ENCODE data around the gene MPPED1. TPM values are rescaled to one million over a fixed set of nuclear protein-coding genes. Genes with fewer than 3 reads are reported as not detected.

MPPED1 gene
- total and polyA plus RNA-seq, 2 of the 13 experiments (the other 11 are each of a cell fraction or from before 2014, with no cell fraction given): 0.77 TPM; not detected in 1

DNA sequence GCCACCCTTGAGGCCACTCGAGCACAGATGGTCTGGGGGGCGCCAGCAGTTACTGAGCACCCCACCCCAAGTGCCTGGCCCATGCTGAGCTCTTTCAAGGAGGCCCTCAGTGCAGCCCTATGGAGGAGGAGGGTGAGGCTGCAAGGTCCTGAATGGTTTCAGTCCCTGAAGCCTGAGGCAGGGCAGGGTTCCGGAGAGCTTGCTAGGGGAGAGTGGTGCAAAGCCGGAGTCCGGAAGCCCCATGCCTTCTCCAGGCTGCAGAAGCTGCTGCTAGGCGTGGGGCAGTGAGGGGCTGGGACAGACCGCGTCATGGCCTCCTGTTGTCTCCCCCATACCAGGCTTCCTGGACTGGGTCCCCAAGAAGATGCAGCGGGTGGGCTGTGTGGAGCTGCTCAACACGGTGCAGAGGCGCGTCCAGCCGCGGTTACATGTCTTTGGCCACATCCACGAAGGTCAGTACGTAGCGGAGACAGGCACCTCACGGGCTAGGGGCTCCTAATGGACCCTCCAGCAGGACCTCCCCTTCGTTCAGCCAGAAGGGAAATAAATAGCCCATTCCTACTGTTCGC is 90.6 kb downstream of the MPPED1 start:
- no peaks in the 10 kb centered on the region for H3K9me3 ChIP-seq (ENCODE audit: low read length)
- no peak for ATAC-seq
- WGBS (ENCODE audit: low lambda C conversion rate): 41% methylated on average over 18 of the region's 20 CpGs

More for the DNA sequence above, 90.6 kb downstream of the MPPED1 start:
- in situ Hi-C loops (cut with HindIII; ENCODE audit: extremely low pct_ligation_motif_present, low pct_unique_long_range_greater_than_20kb) (no loop called here), intact Hi-C loops (cut with micrococcal nuclease; ENCODE audit: unreplicated experiment) (no loop called here)
- H3K4me1 ChIP-seq (ENCODE audit: insufficient read depth, low read length): no peaks in the 10 kb centered on the region
- H3K36me3 ChIP-seq (replicated peaks in 1 of 2; ENCODE audit: control insufficient read depth in 1 of 2, insufficient read depth in 2 of 2, low read length in 2 of 2): no peaks in the 10 kb centered on the region
- no peak for FAIRE-seq
- no peaks in the 10 kb centered on the region for H4K20me1 ChIP-seq (ENCODE audit: insufficient read depth, low read length)
- ChIA-PET POLR2A (no interaction called here), CTCF (ENCODE audit: low intra/inter-chr PET ratio, low total read pairs) (no interaction called here)
- no peaks in the 10 kb centered on the region for H3K27me3 ChIP-seq (ENCODE audit: control insufficient read depth in 1 of 2, insufficient read depth in 2 of 2, low read length in 2 of 2)
- no peak overlapping the region for H3K4me3 ChIP-seq (replicated peaks in 1 of 3; ENCODE audit: insufficient read depth in 1 of 3, low read depth in 2 of 3, low read length in 3 of 3)
- no peak overlapping the region for H3K9ac ChIP-seq (ENCODE audit: insufficient read depth, low read depth, low read length)
- H3K79me2 ChIP-seq (ENCODE audit: insufficient read depth, low read length): no peaks in the 10 kb centered on the region
- DNase-seq (ENCODE audit: low spot score): no peak
- no TSS peak for BruUV-seq (replicated peaks)
- no peak for TF ChIP-seq ZNF75D (CRISPR knock-in tag; IDR thresholded peaks at IDR 0.05; ENCODE audit: borderline replicate concordance)
- no peak for TF ChIP-seq MTA1 (CRISPR knock-in tag; IDR thresholded peaks at IDR 0.05; ENCODE audit: borderline replicate concordance)
- no peak for TF ChIP-seq SMYD3 (CRISPR knock-in tag; IDR thresholded peaks at IDR 0.05)
- TF ChIP-seq ARHGAP35 (CRISPR knock-in tag; IDR thresholded peaks at IDR 0.05; ENCODE audit: borderline replicate concordance): no peak
- TF ChIP-seq JUN (CRISPR knock-in tag; IDR thresholded peaks at IDR 0.05): no peak
- no peak for TF ChIP-seq NFKBIZ (CRISPR knock-in tag; IDR thresholded peaks at IDR 0.05)
- no peak for TF ChIP-seq ZMYM4 (CRISPR knock-in tag; IDR thresholded peaks at IDR 0.05)
- TF ChIP-seq, protein P1, sequence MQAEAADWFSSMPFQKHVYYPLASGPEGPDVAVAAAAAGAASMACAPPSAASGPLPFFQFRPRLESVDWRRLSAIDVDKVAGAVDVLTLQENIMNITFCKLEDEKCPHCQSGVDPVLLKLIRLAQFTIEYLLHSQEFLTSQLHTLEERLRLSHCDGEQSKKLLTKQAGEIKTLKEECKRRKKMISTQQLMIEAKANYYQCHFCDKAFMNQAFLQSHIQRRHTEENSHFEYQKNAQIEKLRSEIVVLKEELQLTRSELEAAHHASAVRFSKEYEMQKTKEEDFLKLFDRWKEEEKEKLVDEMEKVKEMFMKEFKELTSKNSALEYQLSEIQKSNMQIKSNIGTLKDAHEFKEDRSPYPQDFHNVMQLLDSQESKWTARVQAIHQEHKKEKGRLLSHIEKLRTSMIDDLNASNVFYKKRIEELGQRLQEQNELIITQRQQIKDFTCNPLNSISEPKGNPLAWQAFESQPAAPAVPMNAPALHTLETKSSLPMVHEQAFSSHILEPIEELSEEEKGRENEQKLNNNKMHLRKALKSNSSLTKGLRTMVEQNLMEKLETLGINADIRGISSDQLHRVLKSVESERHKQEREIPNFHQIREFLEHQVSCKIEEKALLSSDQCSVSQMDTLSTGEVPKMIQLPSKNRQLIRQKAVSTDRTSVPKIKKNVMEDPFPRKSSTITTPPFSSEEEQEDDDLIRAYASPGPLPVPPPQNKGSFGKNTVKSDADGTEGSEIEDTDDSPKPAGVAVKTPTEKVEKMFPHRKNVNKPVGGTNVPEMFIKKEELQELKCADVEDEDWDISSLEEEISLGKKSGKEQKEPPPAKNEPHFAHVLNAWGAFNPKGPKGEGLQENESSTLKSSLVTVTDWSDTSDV (CRISPR knock-in tag; IDR thresholded peaks at IDR 0.05): no peak
- no peak for TF ChIP-seq FOXA1 (IDR thresholded peaks at IDR 0.05)
- TF ChIP-seq FOXA1 (CRISPR knock-in tag; IDR thresholded peaks at IDR 0.05): no peak
- TF ChIP-seq, protein P2, sequence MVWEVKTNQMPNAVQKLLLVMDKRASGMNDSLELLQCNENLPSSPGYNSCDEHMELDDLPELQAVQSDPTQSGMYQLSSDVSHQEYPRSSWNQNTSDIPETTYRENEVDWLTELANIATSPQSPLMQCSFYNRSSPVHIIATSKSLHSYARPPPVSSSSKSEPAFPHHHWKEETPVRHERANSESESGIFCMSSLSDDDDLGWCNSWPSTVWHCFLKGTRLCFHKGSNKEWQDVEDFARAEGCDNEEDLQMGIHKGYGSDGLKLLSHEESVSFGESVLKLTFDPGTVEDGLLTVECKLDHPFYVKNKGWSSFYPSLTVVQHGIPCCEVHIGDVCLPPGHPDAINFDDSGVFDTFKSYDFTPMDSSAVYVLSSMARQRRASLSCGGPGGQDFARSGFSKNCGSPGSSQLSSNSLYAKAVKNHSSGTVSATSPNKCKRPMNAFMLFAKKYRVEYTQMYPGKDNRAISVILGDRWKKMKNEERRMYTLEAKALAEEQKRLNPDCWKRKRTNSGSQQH (CRISPR knock-in tag; IDR thresholded peaks at IDR 0.05; ENCODE audit: low read depth): no peak
- TF ChIP-seq CBX2 (IDR thresholded peaks at IDR 0.05; ENCODE audit: low read depth, low read length): no peak
- TF ChIP-seq CBX2 (CRISPR knock-in tag; IDR thresholded peaks at IDR 0.05; ENCODE audit: low read depth): no peak
- no peak for TF ChIP-seq ZNF567 (CRISPR knock-in tag; IDR thresholded peaks at IDR 0.05; ENCODE audit: borderline replicate concordance)
- H3K27ac ChIP-seq (ENCODE audit: extremely low read length, insufficient read depth, low read length): no peak overlapping the region
- no peak overlapping the region for H2AFZ ChIP-seq (ENCODE audit: low read length)
- H3K4me2 ChIP-seq (ENCODE audit: low read depth, low read length): no peak overlapping the region
